Measurements from ENCODE around the gene CCT7. TPM values are rescaled to one million over a fixed set of nuclear protein-coding genes. Genes with fewer than 3 reads are reported as not detected.

Gene CCT7
- total and polyA plus RNA-seq, 8 donors, result 72.7 to 141 (median 105) TPM

- ATAC-seq (no peak), FAIRE-seq (no peak), DNase-seq (no peak)
- Histone ChIP-seq H3K4me1 (peaks cover 0 to 3% (median 0%) of the 10 kb centered on the region in 3 donors), H3K27ac (no peak overlapping the region), H3K36me3 (peaks cover 0 to 21% (median 0%) of the 10 kb centered on the region in 3 donors), H3K4me3 (no peak overlapping the region), H3K27me3 (no peaks in the 10 kb centered on the region), H3K9me3 (no peaks in the 10 kb centered on the region)
- TF ChIP-seq CTCF (IDR thresholded peaks at IDR 0.05), result no peak
- intact Hi-C loops (cut with DNase I), result no loop called here
Measured at GRCh38 chr2:73218298-73218697, 15.8 kb upstream of the CCT7 start.

- no peak for ATAC-seq
- no peak for TF ChIP-seq CTCF (IDR thresholded peaks at IDR 0.05)
- peaks cover 0 to 39% (median 0%) of the 10 kb centered on the region in 3 donors for H3K36me3 ChIP-seq
- intact Hi-C loops (cut with DNase I), result no loop called here
- 85 to 95% methylated on average over 4 of the region's 4 CpGs for WGBS, 2 donors
- no peaks in the 10 kb centered on the region for H3K4me1 ChIP-seq
- no peak overlapping the region for H3K27ac ChIP-seq
- no peaks in the 10 kb centered on the region for H3K9me3 ChIP-seq
- H3K4me3 ChIP-seq, result no peak overlapping the region
- no peak for FAIRE-seq
- DNase-seq, result no peak
- H3K27me3 ChIP-seq, result no peaks in the 10 kb centered on the region
Measured at GRCh38 chr2:73223821-73224220, 10.3 kb upstream of the CCT7 start.

- DNase-seq, result peak in 1 of 6 donors; percentile 30
- Histone ChIP-seq H3K27me3 (no peaks in the 10 kb centered on the region), H3K27ac (no peak overlapping the region), H3K9me3 (no peaks in the 10 kb centered on the region), H3K36me3 (peaks cover 0 to 38% (median 0%) of the 10 kb centered on the region in 3 donors), H3K4me3 (no peak overlapping the region), H3K4me1 (no peaks in the 10 kb centered on the region)
- intact Hi-C loops (cut with DNase I), result no loop called here
- no peak for FAIRE-seq
- no peak for ATAC-seq
- no peak for TF ChIP-seq CTCF (IDR thresholded peaks at IDR 0.05)
- WGBS, 2 donors, result 79 to 90% methylated on average over 9 of the region's 9 CpGs
Measured at GRCh38 chr2:73225513-73226360, 8.4 kb upstream of the CCT7 start.

GRCh38 chr2:73227086-73227485 lies 7.0 kb upstream of the CCT7 start:
- H3K27ac ChIP-seq, result no peak overlapping the region
- WGBS, 2 donors, result 82 to 95% methylated on average over 3 of the region's 3 CpGs
- H3K4me1 ChIP-seq, result no peaks in the 10 kb centered on the region
- FAIRE-seq (no peak), DNase-seq (peak in 1 of 6 donors; percentile 30), ATAC-seq (no peak)
- H3K9me3 ChIP-seq, result no peaks in the 10 kb centered on the region
- H3K4me3 ChIP-seq, result no peak overlapping the region
- TF ChIP-seq CTCF (IDR thresholded peaks at IDR 0.05), result no peak
- intact Hi-C loops (cut with DNase I), result no loop called here
- H3K27me3 ChIP-seq, result no peaks in the 10 kb centered on the region
- peaks cover 0 to 27% (median 0%) of the 10 kb centered on the region in 3 donors for H3K36me3 ChIP-seq

GRCh38 chr2:73228631-73229030 lies 5.5 kb upstream of the CCT7 start:
- H3K27me3 ChIP-seq, result no peaks in the 10 kb centered on the region
- DNase-seq, result peak in 1 of 6 donors; percentile 57
- no peak for FAIRE-seq
- intact Hi-C loops (cut with DNase I), result no loop called here
- peaks cover 0 to 3% (median 0%) of the 10 kb centered on the region in 3 donors for H3K4me1 ChIP-seq
- H3K9me3 ChIP-seq, result no peaks in the 10 kb centered on the region
- no peak for TF ChIP-seq CTCF (IDR thresholded peaks at IDR 0.05)
- WGBS, 2 donors, result 86 to 90% methylated on average over 14 of the region's 14 CpGs
- ATAC-seq, result no peak
- no peak overlapping the region for H3K27ac ChIP-seq
- H3K4me3 ChIP-seq, result no peak overlapping the region
- peaks cover 0 to 14% (median 0%) of the 10 kb centered on the region in 3 donors for H3K36me3 ChIP-seq

Measured in pancreas (tissue), 10 donors.